ENCODE data around the gene ZNF296. TPM values are rescaled to one million over a fixed set of nuclear protein-coding genes. Genes with fewer than 3 reads are reported as not detected.

The ZNF296 gene
- total and polyA plus RNA-seq, 2 of the 8 experiments (the other 6 are each of a cell fraction or from before 2014, with no cell fraction given), result 2.7 to 7.5 TPM

DNA sequence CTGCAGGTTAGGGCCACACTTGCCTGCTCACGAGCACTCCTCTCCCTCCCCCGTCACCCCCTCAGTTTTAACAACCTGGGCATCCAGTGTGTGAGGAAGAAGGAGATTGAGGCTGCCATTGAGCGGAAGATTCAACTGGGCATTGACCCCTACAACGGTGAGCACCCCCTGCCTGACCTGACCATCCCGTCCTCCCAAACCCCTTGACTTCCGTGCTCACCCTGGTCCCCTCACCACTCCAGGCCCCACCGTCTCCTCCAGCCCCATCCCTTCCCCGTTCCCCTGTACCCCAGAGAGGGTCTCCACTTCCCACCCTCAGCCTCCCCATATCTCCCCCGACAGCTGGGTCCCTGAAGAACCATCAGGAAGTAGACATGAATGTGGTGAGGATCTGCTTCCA, 51.0 kb downstream of the ZNF296 start (continued):
- TF ChIP-seq, protein P1, sequence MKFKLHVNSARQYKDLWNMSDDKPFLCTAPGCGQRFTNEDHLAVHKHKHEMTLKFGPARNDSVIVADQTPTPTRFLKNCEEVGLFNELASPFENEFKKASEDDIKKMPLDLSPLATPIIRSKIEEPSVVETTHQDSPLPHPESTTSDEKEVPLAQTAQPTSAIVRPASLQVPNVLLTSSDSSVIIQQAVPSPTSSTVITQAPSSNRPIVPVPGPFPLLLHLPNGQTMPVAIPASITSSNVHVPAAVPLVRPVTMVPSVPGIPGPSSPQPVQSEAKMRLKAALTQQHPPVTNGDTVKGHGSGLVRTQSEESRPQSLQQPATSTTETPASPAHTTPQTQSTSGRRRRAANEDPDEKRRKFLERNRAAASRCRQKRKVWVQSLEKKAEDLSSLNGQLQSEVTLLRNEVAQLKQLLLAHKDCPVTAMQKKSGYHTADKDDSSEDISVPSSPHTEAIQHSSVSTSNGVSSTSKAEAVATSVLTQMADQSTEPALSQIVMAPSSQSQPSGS (IDR thresholded peaks at IDR 0.05; ENCODE audit: low read length), result no peak

Data from H1 (cell line).